ENCODE results near the gene ARL10.
"Not testable (repeated sequence)": the region's sequence is repeated elsewhere in the genome, so short reads cannot be mapped to it uniquely, and the experiment has no call there.

ARL10 gene

GRCh38 chr5:176405656-176406435 is 40.6 kb downstream of the ARL10 start:
- Histone ChIP-seq H3K4me1 (no peaks in the 10 kb centered on the region), H3K9me3 (no peaks in the 10 kb centered on the region), H3K36me3 (replicated peaks) (peaks cover 18% of the 10 kb centered on the region), H3K27me3 (ENCODE audit: low read depth) (no peaks in the 10 kb centered on the region), H3K4me3 (no peak overlapping the region)
- no peak for DNase-seq (ENCODE audit: low spot score in 2 of 2)
- in situ Hi-C loops (cut with MboI; ENCODE audit: low sequenced_read_pairs): no loop called here

- H3K4me1 ChIP-seq: no peaks in the 10 kb centered on the region
- in situ Hi-C loops (cut with MboI; ENCODE audit: low sequenced_read_pairs): no loop called here
- H3K9me3 ChIP-seq: no peaks in the 10 kb centered on the region
- H3K27me3 ChIP-seq (ENCODE audit: low read depth): no peaks in the 10 kb centered on the region
- H3K4me3 ChIP-seq: no peak overlapping the region
- H3K36me3 ChIP-seq (replicated peaks): peaks cover 18% of the 10 kb centered on the region
- DNase-seq (ENCODE audit: low spot score in 2 of 2): no peak
Observed at GRCh38 chr5:176406436-176407052, 41.3 kb downstream of the ARL10 start.

DNA sequence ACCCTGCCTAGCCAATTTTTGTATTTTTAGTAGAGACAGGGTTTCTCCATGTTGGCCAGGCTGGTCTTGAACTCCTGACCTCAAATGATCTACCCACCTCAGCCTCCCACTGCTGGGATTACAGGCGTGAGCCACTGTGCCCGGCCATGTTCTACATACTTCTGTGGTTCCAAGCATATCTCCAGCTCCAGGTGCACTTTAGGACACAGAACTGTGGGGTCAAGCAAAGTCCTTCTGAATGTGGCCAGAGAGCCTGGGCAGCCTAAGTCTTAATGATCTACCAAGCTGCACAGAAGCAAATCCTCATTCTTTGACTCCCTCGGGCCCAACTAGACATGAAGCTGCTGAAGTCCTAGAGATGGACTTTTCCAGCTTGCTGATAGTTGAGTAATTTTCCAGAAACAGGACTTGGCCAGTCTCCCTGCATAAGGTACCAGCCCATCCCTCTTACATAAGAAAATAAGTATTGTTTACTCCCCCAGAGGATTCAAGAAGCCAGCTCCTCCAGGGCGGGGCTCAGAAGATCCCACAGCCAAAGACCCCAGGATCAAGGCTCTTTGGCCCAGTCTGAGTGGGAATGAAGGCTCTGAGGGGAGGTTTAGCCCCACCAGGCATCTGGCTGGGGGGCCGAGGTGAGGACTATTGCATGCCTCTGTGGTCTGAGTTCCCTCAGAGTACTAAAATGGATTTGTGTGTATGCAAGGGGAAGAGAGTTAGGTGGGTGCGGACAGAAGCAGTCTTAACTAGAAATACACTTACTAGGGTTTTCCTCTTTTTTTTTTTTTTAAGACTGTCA is 42.4 kb downstream of the ARL10 start:
- in situ Hi-C loops (cut with MboI; ENCODE audit: low sequenced_read_pairs): no loop called here
- H3K36me3 ChIP-seq (replicated peaks): peaks cover 18% of the 10 kb centered on the region
- no peaks in the 10 kb centered on the region for H3K27me3 ChIP-seq (ENCODE audit: low read depth)
- no peaks in the 10 kb centered on the region for H3K4me1 ChIP-seq
- H3K4me3 ChIP-seq: no peak overlapping the region
- H3K9me3 ChIP-seq: no peaks in the 10 kb centered on the region
- no peak for DNase-seq (ENCODE audit: low spot score in 2 of 2)

- DNase-seq (ENCODE audit: low spot score in 2 of 2); H3K4me1 ChIP-seq; H3K4me3 ChIP-seq; in situ Hi-C loops (cut with MboI; ENCODE audit: low sequenced_read_pairs); H3K9me3 ChIP-seq; H3K27me3 ChIP-seq (ENCODE audit: low read depth): not testable (repeated sequence)
- peaks cover 18% of the 10 kb centered on the region for H3K36me3 ChIP-seq (replicated peaks)
Observed at GRCh38 chr5:176408252-176408573, 42.9 kb downstream of the ARL10 start.

GRCh38 chr5:176408590-176408989 is 43.3 kb downstream of the ARL10 start:
- H3K4me3 ChIP-seq: no peak overlapping the region
- peaks cover 18% of the 10 kb centered on the region for H3K36me3 ChIP-seq (replicated peaks)
- DNase-seq (ENCODE audit: low spot score in 2 of 2): no peak
- H3K27me3 ChIP-seq (ENCODE audit: low read depth): no peaks in the 10 kb centered on the region
- H3K9me3 ChIP-seq: no peaks in the 10 kb centered on the region
- in situ Hi-C loops (cut with MboI; ENCODE audit: low sequenced_read_pairs): no loop called here
- H3K4me1 ChIP-seq: no peaks in the 10 kb centered on the region

- no peak for DNase-seq (ENCODE audit: low spot score in 2 of 2)
- no peaks in the 10 kb centered on the region for H3K9me3 ChIP-seq
- H3K4me3 ChIP-seq: no peak overlapping the region
- peaks cover 19% of the 10 kb centered on the region for H3K36me3 ChIP-seq (replicated peaks)
- H3K4me1 ChIP-seq: peaks cover under 1% of the 10 kb centered on the region; the same call in 1 of the 2 replicates
- H3K27me3 ChIP-seq (ENCODE audit: low read depth): no peaks in the 10 kb centered on the region
- in situ Hi-C loops (cut with MboI; ENCODE audit: low sequenced_read_pairs): loop anchor here (10.0 kb wide), 1 partner anchor 135 kb away; the partner anchor contains the start of gene CDHR2
Observed at GRCh38 chr5:176409765-176410164, 44.5 kb downstream of the ARL10 start.

DNA sequence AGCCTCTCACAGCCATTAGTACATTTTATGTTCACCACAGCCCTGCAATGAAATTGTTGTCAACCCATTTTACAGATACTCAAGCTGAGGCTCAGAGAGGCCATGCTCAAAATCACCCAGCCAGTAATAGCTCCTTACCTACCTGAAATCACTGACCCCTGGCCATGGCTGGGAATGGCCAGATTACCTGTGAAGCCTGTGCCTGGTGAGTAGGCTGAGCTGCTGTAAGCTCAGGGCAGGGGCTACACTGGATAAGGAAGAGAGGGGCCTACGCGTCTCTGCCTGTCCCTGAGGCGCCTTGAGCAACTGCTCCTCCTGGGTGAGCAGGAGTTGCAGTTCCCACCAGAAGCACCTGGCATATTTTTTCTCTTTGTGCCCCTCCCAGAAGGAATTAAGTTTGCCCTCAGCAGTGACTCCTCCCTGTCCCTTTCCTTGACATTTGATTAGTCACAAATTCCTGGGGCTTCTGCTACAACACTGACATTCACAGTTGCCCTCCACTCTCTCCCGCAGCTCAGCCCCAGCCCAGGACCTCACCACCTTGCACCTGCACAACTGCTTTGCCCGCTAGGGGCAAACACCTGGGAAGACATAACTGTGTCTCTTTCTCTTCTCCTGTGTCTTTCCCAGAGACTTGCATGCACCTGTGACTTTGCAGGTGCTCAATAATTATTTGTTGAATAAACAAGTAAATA is 45.3 kb downstream of the ARL10 start:
- no peaks in the 10 kb centered on the region for H3K27me3 ChIP-seq (ENCODE audit: low read depth)
- in situ Hi-C loops (cut with MboI; ENCODE audit: low sequenced_read_pairs): loop anchor here (10.0 kb wide), 1 partner anchor 134 kb away; the partner anchor contains the start of gene CDHR2
- peaks cover 5% of the 10 kb centered on the region; the same call in 1 of the 2 replicates for H3K4me1 ChIP-seq
- no peaks in the 10 kb centered on the region for H3K9me3 ChIP-seq
- H3K4me3 ChIP-seq: no peak overlapping the region
- peaks cover 18% of the 10 kb centered on the region for H3K36me3 ChIP-seq (replicated peaks)
- DNase-seq (ENCODE audit: low spot score in 2 of 2): no peak

- H3K9me3 ChIP-seq: no peaks in the 10 kb centered on the region
- no peaks in the 10 kb centered on the region for H3K27me3 ChIP-seq (ENCODE audit: low read depth)
- peaks cover 12% of the 10 kb centered on the region for H3K36me3 ChIP-seq (replicated peaks)
- in situ Hi-C loops (cut with MboI; ENCODE audit: low sequenced_read_pairs): loop anchor here (10.0 kb wide), 1 partner anchor 132 kb away; the partner anchor contains the start of gene CDHR2
- H3K4me3 ChIP-seq: no peak overlapping the region
- no peak for DNase-seq (ENCODE audit: low spot score in 2 of 2)
- H3K4me1 ChIP-seq: peaks cover 10% of the 10 kb centered on the region
Observed at GRCh38 chr5:176412517-176413254, 47.4 kb downstream of the ARL10 start.

- Histone ChIP-seq H3K4me3 (no peak overlapping the region), H3K27me3 (ENCODE audit: low read depth) (no peaks in the 10 kb centered on the region), H3K36me3 (replicated peaks) (peaks cover 11% of the 10 kb centered on the region), H3K9me3 (no peaks in the 10 kb centered on the region), H3K4me1 (peaks cover 10% of the 10 kb centered on the region)
- in situ Hi-C loops (cut with MboI; ENCODE audit: low sequenced_read_pairs): loop anchor here (10.0 kb wide), 1 partner anchor 132 kb away; the partner anchor contains the start of gene CDHR2
- DNase-seq (ENCODE audit: low spot score in 2 of 2): no peak
Observed at GRCh38 chr5:176413255-176413565, 47.9 kb downstream of the ARL10 start.

DNA sequence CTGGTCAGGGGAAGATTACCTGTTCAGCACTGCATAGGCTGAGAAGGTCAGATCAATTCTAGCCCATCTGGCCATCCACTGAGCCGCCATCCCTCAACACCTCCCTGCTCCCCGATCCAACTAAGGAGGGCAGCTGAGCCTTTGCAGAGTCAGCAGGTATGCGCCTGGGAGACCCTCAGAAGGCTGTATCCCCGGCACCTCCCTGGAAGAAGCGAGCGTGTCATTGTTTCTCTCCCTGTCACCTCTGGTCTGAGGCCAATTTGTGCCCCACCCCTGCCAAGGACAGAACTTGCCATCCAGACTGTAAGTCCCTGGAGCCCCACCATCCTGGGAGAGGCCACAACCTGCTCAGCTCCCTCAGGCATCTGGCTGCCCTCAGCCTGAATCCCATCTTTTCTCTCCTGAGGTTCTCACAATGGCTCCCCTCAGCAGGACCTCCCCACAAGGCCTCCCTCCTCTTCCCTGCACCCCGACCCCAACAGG is 48.5 kb downstream of the ARL10 start:
- H3K4me3 ChIP-seq: no peak overlapping the region
- no peaks in the 10 kb centered on the region for H3K9me3 ChIP-seq
- peaks cover 11% of the 10 kb centered on the region for H3K36me3 ChIP-seq (replicated peaks)
- peaks cover 10% of the 10 kb centered on the region for H3K4me1 ChIP-seq
- DNase-seq (ENCODE audit: low spot score in 2 of 2): no peak
- no peaks in the 10 kb centered on the region for H3K27me3 ChIP-seq (ENCODE audit: low read depth)
- in situ Hi-C loops (cut with MboI; ENCODE audit: low sequenced_read_pairs): loop anchor here (10.0 kb wide), 1 partner anchor 131 kb away; the partner anchor contains the start of gene CDHR2

DNA sequence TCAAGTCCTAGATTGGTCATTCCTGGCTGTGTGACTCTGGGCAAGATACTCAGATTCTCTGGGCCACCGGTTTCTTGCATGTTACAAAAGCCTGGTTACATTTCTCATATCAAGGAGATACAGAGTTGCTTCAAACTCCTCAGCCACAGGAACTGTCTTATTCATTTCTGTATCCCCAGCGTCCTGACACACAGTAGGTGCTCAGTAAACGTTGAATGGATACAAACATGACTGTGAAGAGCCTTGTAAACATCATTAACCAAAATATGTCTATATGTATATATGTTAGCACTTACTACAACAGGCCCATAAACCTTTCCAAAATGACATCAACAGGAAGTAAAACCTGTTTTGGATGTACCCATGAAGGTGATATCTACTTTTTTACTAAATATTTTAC is 49.4 kb downstream of the ARL10 start:
- Histone ChIP-seq H3K27me3 (ENCODE audit: low read depth) (no peaks in the 10 kb centered on the region), H3K9me3 (no peaks in the 10 kb centered on the region; the same call in 1 of the 2 replicates), H3K4me3 (peak overlapping the region; percentile 60; the same call in 1 of the 2 replicates), H3K36me3 (replicated peaks) (peaks cover 11% of the 10 kb centered on the region), H3K4me1 (peaks cover 10% of the 10 kb centered on the region)
- no peak for DNase-seq (ENCODE audit: low spot score in 2 of 2)
- in situ Hi-C loops (cut with MboI; ENCODE audit: low sequenced_read_pairs): loop anchor here (10.0 kb wide), 1 partner anchor 130 kb away; the partner anchor contains the start of gene CDHR2

- DNase-seq (ENCODE audit: low spot score in 2 of 2): no peak
- Histone ChIP-seq H3K4me1 (peaks cover 10% of the 10 kb centered on the region), H3K27me3 (ENCODE audit: low read depth) (no peaks in the 10 kb centered on the region), H3K4me3 (peak overlapping the region; percentile 60), H3K36me3 (replicated peaks) (peaks cover 4% of the 10 kb centered on the region), H3K9me3 (peaks cover under 1% of the 10 kb centered on the region; the same call in 1 of the 2 replicates)
- in situ Hi-C loops (cut with MboI; ENCODE audit: low sequenced_read_pairs): loop anchor here (10.0 kb wide), 1 partner anchor 129 kb away; the partner anchor contains the start of gene CDHR2
Observed at GRCh38 chr5:176415240-176415951, 50.1 kb downstream of the ARL10 start.
